ENCODE data around the gene FLRT2.
A peak's percentile ranks its signal among the peaks of the same experiment; 100 is the strongest.

FLRT2 gene

GRCh38 chr14:85660243-85660922, 130.4 kb downstream of the FLRT2 start:
- no peak for DNase-seq (ENCODE audit: low read depth)

- no peak for DNase-seq (ENCODE audit: low read depth)
Observed at GRCh38 chr14:85662096-85662495, 132.2 kb downstream of the FLRT2 start.

GRCh38 chr14:85663256-85663655, 133.3 kb downstream of the FLRT2 start:
- no peak for DNase-seq (ENCODE audit: low read depth)

GRCh38 chr14:85663667-85664066, 133.7 kb downstream of the FLRT2 start:
- no peak for DNase-seq (ENCODE audit: low read depth)

GRCh38 chr14:85675957-85676356, 146.0 kb downstream of the FLRT2 start:
- peak; percentile 6 for DNase-seq (ENCODE audit: low read depth)

GRCh38 chr14:85686908-85687307, 157.0 kb downstream of the FLRT2 start:
- no peak for DNase-seq (ENCODE audit: low read depth)

- no peak for DNase-seq (ENCODE audit: low read depth)
Observed at GRCh38 chr14:85687456-85687855, 157.5 kb downstream of the FLRT2 start.

GRCh38 chr14:85688006-85688405, 158.1 kb downstream of the FLRT2 start:
- peak; percentile 51 for DNase-seq (ENCODE audit: low read depth)

GRCh38 chr14:85695300-85695699, 165.4 kb downstream of the FLRT2 start:
- DNase-seq (ENCODE audit: low read depth): no peak

GRCh38 chr14:85701116-85701515, 171.2 kb downstream of the FLRT2 start:
- DNase-seq (ENCODE audit: low read depth): no peak

- no peak for DNase-seq (ENCODE audit: low read depth)
Observed at GRCh38 chr14:85701763-85702162, 171.8 kb downstream of the FLRT2 start.

- DNase-seq (ENCODE audit: low read depth): no peak
Observed at GRCh38 chr14:85702191-85702590, 172.2 kb downstream of the FLRT2 start.

GRCh38 chr14:85702997-85703396, 173.1 kb downstream of the FLRT2 start:
- DNase-seq (ENCODE audit: low read depth): peak; percentile 42

Data from fibroblast of the conjunctiva (primary cell).